HG03571 (cell line): ENCODE data around the gene FBXO41.
"Not testable (repeated sequence)": the region's sequence is repeated elsewhere in the genome, so short reads cannot be mapped to it uniquely, and the experiment has no call there.

Experiments
- ATAC-seq: cut with Tn5 transposase; IDR thresholded peaks from one replicate; pipeline ENCODE4 v1.9.1; 2021; ENCODE audit not compliant: unreplicated experiment

The FBXO41 gene

DNA sequence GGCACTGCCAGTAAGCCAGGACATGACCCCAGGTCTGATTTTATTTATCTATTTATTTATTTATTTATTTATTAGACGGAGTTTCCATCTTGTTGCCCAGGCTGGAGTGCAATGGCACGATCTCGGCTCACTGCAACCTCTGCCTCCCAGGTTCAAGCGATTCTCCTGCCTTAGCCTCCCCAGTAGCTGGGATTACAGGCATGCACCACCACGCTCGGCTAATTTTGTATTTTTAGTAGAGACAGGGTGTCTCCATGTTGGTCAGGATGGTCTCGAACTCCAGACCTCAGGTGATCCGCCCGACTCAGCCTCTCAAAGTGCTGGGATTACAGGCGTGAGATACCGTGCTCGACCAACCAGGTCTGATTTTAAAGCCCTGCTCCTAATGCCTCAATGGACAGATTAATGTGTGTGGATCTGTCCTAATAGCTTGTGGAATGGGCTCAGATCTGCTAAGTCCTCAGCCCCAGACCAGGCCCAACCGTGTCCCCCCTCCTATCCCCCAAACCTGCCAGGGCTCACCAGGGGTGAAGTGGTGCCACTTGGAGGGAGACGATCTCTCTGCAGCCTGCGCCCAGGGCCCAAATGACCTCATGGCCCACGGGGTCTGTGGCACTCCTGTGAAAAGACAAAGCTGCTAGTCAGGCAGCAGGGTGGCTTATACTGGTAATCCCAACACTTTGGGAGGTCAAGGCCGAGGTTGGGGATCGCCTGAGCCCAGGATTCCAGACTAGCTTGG, 21.4 kb downstream of the FBXO41 start:
- ATAC-seq, result not testable (repeated sequence)

DNA sequence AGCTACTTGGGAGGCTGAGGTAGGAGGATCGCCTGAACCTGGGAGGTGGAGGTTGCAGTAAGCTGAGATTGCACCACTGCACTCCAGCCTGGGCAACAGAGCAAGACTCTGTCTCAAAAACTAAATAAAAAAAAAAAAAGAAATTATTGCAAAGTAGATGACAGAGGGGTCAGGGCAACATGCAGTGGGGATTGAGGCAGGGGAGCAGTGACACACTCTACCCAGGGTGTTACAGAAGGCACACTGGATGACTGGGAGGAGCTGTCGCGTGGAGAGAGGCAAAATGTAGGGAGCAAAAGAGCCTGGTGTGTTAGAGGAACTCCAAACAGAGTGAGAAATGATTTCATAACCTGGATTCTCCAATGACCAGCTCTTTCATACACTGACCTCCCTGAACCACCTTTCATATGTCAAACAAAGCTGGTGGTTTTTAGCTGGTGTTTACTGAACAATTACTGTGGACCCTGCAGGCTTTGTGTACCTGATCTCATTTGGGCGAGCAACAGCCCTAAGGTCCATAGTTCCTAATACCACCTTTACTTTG, 22.1 kb downstream of the FBXO41 start:
- ATAC-seq, result no peak

DNA sequence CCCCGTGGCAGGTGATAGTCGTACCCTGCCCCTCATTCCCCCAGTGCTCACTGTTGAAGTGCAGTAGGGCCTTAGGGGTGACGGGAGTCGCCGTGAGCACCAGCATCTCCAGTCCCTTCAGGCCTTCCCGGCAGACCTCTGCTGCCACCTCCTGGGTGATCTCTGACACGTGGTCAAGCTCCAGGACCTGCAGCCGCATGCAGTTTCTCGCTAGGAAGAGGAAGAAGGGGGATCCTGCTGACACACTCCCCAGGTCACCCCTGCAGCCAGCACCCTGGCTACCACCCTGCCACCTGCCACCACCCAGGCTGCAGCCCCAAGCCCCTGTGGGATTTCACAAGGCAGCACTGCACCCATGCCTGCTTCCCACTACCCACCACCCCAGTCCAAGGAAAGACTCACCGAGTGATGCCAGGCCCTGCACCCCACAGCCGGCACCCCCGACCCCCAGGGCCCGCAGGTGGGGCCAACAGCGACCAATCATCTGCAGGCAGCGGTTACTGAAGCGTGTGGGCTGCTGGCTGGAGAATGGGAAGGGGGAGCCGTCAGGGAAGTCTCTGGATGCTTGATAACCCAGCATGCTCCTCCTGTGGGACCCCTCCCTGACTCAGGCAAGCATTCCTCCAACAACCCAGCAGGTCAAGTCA, 23.8 kb downstream of the FBXO41 start:
- no peak for ATAC-seq

DNA sequence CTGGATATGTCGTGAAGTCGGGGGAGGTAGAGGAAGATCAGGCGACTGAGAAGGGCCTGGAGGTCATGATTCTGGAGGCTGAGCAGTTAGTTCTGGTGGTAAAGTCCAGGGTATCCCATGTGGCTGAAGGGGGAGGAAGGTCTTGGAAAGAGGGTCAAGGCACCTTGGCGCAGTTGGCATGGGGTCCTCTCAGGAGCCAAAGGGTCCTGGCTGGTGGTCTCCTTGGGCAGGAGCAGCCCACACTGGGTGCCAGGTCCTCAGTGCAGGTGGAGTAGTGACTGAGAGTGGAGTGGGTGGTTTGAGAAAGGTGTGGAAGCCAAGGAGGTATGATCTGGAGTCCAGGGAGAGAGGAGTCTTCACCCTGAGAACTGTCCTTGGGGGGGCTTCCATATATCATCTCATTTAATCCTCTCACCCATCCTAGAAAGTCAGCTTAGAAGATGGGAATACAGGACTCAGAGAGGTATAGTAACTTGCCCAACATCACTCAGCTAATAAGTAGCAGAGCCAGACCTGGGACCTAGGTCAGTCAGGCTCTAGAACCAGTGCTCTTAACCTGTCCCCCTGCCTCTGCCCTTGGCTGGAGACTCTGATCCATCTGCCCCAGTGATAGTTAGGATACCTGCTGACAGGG, 24.5 kb downstream of the FBXO41 start:
- no peak for ATAC-seq

DNA sequence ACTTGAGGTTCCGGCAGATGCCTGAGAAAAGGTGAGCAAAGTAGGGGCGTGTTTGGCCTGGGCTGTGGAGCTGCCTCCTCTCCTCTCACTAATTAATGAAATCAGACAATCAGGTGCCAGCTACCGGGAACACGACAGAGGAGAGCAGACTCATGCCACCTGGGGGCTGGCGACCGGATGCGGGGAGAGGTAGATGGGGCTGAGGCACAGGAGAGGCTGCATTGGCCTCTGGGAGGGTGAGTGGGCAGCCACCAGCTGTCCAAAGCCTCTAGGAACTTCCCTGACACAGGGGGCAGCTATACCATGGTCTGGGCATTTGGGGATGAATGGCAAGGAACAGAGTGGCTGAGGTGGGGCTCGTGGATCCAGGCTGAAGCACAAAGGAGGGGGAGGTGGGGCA, 25.0 kb downstream of the FBXO41 start:
- no peak for ATAC-seq

DNA sequence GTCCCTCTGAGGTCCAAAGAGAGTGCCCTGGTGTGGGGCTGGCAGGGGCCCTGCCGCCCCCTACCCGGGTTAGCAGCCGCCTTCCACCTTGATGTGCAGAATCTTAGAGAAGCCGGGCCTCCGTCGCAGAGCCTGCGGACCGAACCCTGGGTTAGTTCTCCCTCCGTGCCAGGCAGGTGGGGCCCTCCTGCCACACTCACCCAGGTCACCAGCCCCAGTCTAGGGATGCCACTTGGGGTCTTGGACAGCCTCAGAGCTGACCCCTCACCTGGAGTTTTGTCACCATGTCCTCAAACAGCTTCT, 25.4 kb downstream of the FBXO41 start:
- ATAC-seq, result no peak

DNA sequence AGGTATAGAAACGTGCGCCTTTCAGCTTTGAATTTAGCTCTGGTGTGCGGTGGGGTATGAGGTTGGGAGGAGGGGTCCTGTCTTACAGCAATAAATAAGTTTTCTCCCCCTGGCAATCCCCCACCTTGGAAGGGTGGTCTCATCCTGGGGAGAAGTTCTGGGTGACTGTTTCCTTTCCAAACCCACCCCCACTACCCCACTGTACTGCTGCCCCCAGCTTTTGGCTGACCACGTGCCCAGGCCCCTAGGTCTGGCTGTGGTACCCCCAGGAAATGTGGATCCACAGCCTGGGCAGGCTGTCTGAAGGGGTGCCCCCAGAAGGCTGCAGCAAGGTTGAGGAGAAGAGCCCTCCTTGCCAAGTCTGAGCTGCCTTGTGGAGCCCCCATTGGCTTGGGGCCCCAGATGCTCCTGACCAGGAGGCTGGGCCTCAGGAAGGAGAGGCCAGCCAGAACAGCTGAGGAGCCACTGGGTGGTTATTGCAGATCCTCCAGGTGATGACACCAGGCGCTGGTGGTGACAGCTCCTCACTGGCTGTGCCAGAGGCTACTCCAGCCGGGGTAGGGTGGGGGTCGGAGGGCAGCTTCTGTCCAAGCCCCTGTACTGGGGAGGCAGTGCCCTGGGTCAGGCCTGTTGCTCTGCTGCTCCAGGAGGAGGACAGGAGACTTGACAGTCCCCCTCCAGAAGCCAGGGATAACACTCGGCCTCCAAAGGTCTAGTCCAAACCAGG, 25.9 kb downstream of the FBXO41 start:
- ATAC-seq, result no peak

DNA sequence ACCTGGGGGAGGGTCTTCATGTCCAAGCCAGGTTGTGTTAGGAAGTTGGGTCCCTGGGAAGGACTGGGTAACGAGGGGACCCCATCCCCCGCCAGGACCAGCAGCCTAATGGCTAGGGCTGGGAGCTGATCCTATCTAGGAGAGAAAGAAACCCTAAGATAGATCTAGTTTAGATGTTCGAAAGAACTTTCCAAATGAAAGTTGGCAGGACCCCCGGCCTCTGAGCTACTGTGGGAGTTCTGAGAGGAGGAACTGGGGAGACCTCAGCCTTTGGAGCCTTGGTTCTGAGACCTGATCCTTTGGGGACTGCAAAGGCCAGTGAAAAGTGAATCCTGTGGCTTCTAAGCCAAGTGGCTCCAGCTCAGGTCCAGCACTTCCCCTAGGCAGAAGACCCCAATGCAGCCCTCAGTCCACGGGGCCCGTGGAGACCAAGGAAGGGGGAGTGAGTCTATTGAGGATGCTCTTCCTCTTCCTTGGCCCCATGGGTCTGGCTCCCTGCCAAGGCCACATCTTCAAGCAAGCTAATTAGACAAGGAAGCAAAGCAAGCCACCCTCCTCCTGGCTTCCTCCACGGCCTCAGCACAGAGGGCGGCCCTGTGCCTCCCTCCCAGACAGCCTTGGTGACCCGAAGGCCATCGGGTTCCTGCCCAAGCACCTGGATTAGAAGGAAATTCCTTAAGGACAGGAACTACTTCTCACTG, 26.7 kb downstream of the FBXO41 start:
- no peak for ATAC-seq

DNA sequence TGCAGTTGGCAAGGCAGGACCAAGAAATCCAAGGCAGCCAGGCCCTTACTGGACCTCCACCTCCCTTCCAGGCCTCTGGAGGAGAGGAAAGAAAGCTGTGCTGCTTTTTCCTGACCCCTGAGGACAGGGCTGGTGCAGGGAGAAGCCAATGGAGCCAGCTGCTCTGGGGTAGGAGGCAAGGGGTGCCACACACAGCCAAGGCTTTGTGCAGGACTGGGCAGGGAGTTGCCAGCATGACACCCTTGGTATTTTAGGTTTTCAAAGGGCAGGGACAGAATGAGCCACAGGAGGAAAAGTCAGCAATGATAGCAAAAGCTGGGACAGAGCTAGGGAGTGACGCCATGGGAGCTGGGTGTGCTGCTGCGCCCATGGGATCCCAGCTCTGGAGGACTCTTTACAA, 27.3 kb downstream of the FBXO41 start:
- no peak for ATAC-seq

DNA sequence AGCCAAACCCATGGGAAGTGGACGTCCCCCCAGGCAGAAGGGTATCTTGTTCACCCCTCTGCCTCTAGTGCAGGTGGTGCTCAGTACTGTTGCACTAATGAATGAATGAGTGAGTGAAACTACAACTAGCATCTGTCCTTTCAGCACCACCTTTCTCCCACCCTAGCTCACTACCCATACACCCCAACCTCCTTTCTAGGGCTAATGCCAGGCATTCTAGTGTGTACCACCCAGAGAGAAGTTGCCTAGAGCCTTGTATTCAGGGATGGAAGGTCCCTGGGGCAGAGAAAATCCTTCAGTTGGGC, 27.7 kb downstream of the FBXO41 start:
- ATAC-seq, result no peak

DNA sequence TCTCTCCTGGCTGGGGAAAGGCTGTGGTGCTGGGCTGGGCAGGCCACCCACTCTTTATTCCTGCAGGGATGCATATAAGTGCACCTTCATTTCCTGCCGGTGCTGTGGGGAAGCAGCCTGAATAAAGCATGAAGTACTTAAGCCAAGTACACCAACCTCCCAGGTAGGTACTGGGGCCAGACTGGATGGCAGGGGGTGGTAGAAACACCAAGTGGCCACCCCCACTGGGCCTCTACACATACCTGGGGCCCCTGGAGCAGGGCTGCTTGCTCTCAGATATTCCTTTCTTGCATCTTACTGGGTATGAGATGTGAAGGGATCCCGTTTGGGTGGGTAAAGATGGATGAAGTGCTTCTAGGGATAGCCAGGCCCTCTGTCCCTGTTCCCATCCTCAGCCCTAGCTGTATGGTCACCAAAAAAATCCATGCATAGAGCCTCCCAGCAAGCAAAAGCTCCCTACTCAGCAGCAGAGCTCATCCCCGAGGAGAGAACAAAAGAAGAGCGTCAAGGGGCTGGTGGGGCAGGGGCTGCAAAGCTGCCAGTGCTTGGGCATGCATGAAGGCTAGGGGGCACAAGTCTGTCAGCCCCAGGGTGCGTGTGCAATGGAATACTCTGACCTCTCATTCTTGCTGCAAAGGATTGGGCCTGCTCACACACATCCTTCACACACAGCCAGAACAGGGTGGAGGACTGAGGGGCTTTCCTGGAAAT, 28.2 kb downstream of the FBXO41 start:
- ATAC-seq, result no peak

DNA sequence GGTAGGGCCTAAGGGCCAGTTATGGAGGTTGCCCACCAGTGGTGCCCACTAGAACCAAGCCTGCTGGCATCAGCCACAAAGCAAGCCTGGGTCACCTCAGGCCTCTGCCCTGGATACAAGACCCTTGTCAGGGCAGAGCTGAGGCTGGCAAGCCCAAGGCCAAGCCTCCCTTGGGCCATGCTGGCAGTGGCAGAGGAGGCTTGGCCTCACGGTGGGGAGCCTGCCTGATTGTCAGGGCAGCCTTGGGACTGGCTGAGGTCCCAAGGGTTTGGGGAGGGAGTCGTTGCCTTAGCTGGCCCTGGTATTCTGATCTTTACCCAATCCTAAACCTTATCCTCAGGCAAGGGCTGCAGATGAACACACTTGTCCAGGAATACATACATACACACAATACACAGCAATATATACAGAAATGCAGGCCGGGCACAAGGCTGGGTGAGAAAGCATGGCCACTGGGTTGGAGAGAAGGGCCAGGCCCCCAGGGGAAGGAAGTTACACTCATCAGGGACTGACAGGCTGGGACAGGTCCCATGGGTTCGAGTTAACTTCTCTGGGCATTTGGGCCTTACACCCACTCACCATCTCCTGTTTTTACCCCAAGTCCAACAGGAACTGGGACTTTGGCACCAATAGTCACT, 29.2 kb downstream of the FBXO41 start:
- ATAC-seq, result no peak

DNA sequence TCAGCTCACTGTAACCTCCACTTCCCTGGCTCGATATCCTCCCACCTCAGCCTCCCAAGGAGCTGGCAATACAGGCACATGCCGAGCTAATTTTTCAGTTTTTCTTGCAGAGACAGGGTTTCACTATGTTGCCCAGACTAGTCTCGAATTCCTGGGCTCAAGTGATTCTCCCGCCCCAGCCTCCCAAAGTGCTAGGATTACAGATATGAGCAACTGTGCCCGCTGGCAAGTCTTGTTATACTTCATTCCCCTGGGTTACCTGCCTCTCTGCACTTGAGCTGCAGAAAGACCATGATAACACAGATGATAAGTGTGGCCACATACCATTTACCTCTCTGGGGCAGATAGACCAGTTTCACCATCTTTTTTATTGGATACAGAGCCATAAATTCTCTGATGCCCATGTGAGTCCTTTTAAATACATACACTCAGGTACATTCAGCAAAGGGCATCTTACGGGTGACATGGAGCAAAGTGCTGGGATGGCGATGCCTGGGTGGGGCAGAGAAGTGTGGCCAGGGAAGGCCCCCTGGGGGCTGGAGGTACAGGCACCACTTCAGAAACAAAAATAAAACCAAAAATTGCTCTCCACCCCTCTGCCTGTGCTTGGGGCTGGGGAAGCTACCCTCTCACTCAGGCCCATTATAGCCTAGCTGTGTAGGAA, 29.8 kb downstream of the FBXO41 start:
- no peak for ATAC-seq

DNA sequence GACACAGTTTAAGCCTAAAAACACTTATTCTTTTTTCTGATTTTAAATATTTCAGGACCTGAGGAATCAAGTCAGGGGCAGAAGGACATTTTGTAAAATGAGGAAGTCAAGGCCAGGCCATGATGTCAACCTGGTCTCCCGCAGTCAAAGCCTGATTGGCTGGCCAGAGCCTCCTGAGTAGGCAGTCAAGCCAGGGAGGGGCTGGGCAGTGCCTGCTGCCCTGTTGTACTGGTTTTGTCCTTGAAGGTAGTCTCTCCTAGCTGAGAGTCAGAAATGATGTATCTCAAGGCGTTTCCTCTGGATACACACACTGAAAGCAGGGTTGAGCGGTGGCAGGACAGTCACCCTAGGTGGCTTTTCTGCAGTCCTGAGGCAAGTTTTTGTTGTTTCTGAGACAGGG, 30.4 kb downstream of the FBXO41 start:
- ATAC-seq, result no peak

DNA sequence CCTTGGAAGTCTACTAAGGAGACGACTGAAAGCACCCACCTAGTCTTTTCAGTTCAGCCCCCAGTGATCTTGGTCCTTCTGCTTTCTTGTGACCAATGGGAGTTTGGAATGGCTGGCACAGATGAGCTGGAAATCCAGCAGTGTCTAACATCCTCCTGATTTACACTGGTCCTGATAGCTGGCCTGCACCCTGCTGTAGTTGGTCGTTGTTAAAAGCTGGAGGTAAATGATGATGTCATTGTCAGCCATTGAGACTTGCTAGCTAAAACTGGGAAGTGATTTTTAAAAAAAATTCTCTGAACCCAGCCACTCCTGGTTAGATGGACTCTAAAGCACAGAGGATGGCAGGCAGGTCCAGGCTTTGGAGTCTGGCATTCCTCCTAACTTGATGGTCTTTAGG, 30.9 kb downstream of the FBXO41 start:
- ATAC-seq, result no peak

DNA sequence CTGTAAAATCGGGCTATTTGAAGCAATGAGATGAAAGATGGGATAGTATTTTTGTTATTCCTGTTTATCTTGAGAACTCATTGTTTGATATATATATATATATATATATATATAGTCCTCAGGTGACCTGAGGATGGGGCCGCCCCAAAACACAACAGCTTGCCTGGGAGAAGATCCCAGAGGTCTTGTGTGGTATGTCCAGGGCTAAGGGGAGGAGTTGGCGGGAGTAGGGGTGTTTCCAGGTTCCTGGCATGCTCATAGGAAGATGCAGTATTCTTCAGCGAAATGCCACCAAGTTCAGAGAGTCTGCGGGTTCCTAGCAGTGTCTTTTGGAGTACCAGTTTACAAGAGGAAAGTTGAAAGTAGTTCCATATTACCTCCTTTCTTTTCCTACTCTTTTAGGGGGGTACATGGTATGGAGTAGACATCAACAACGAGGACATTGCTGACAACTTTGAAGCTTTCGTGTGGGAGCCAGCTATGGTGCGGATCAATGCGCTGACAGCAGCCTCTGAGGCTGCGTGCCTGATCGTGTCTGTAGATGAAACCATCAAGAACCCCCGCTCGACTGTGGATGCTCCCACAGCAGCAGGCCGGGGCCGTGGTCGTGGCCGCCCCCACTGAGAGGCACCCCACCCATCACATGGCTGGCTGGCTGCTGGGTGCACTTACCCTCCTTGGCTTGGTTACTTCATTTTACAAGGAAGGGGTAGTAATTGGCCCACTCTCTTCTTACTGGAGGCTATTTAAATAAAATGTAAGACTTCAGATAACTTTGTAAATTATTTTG, 31.8 kb downstream of the FBXO41 start:
- no peak for ATAC-seq

DNA sequence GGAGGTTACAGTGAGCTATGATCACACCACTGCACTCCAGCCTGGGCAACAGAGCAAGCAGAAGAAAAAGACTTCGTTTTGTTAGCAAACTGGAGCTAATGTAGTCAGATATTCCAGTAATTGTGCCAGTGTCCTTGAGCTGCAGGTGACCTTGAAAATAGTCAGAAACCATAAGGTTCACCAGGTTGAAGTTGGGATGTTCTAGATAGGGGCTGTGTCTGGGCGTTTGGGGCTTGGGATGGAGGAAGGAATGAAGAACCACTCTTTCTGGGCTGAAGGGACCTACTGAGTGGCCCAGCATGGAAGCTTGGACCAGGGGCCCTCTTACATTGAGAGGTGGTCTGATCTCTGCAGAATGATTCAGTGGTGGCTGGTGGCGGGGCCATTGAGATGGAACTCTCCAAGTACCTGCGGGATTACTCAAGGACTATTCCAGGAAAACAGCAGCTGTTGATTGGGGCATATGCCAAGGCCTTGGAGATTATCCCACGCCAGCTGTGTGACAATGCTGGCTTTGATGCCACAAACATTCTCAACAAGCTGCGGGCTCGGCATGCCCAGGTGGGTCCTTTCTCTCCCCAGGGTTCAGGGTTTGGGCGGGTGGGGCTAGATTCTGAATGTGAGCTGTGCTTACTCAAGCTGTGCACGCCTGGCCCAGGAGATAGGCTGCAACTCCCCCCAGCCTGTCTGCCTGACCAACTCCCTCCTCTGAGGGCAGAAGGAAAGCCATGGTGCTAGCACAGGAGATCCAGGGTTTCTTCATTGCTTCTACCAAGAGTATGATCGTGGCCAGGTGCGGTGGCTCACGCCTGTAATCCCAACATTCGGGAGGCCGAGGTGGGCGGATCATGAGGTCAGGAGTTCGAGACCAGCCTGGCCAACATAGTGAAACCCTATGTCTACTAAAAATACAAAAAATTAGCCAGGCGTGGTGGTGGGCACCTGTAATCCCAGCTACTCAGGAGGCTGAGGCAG, 33.1 kb downstream of the FBXO41 start:
- no peak for ATAC-seq

DNA sequence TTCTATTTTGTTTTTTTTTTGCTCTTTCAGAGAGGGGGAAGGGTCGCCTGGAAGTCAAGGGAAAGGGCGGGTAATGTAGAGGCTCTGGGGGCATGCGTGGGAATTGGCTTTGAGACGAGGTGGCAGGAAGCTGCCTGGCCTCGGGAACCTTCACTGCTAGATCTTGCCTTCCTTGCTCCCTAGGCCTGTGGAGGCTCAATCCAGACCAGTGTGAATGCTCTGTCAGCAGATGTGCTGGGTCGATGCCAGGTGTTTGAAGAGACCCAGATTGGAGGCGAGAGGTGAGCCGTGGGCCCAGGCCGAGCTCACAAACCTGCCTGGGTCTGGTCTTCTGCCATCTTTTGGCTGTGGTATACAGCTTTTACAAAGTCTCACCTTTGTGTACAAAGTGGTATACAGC, 34.6 kb downstream of the FBXO41 start:
- no peak for ATAC-seq
